Hepatocyte (in vitro differentiated cells): ENCODE data around the gene HECW1. TPM values are rescaled to one million over a fixed set of nuclear protein-coding genes. Genes with fewer than 3 reads are reported as not detected.

ENCODE experiments used
- DNase-seq: peaks from one replicate; pipeline ENCODE4 v3.0.0-alpha.2; 2016; ENCODE audit warnings: low spot score
- H2AFZ ChIP-seq: fragments of 200-600 bp; sonication (generic); 2 replicates; pipeline ENCODE4 v1.6.0; 2016; ENCODE audit warnings: antibody characterized with exemption, mild to moderate bottlenecking
- H3K27ac ChIP-seq: fragments of 200-600 bp; sonication (generic); 2 replicates; pipeline ENCODE4 v1.5.1; 2016; ENCODE audit warnings: mild to moderate bottlenecking
- H3K27me3 ChIP-seq: fragments of 200-600 bp; sonication (generic); 2 replicates; pipeline ENCODE4 v1.6.1; 2016
- H3K36me3 ChIP-seq: fragments of 200-600 bp; sonication (generic); replicated peaks from 2 replicates; pipeline ENCODE4 v1.5.1; 2016; ENCODE audit warnings: low read depth; ENCODE audit not compliant: insufficient read depth
- H3K4me1 ChIP-seq: fragments of 200-600 bp; sonication (generic); 2 replicates; pipeline ENCODE4 v1.5.1; 2016; ENCODE audit warnings: mild to moderate bottlenecking, moderate library complexity; ENCODE audit not compliant: insufficient read depth
- H3K4me2 ChIP-seq: fragments of 200-600 bp; sonication (generic); 2 replicates; pipeline ENCODE4 v1.6.0; 2016
- H3K4me3 ChIP-seq: fragments of 200-600 bp; sonication (generic); 2 replicates; pipeline ENCODE4 v1.5.1; 2016; ENCODE audit warnings: mild to moderate bottlenecking
- H3K79me2 ChIP-seq: fragments of 200-600 bp; sonication (generic); 2 replicates; pipeline ENCODE4 v1.6.0; 2017; ENCODE audit warnings: mild to moderate bottlenecking
- H3K9me2 ChIP-seq: fragments of 200-600 bp; sonication (generic); replicated peaks from 2 replicates; pipeline ENCODE4 v1.6.0; 2017; ENCODE audit warnings: mild to moderate bottlenecking; ENCODE audit not compliant: insufficient read depth
- H3K9me3 ChIP-seq: fragments of 200-600 bp; sonication (generic); 2 replicates; pipeline ENCODE4 v1.5.1; 2016; ENCODE audit warnings: low read depth, mild to moderate bottlenecking
- H4K20me1 ChIP-seq: fragments of 200-600 bp; sonication (generic); 2 replicates; pipeline ENCODE4 v1.6.0; 2016; ENCODE audit warnings: mild to moderate bottlenecking; ENCODE audit not compliant: insufficient read depth, poor library complexity, severe bottlenecking
- CTCF ChIP-seq: fragments of 200-600 bp; sonication (generic); IDR thresholded peaks from 2 replicates; pipeline ENCODE4 v1.5.1; 2016; ENCODE audit warnings: antibody characterized with exemption, mild to moderate bottlenecking; ENCODE audit not compliant: poor library complexity
- EZH2 ChIP-seq: fragments of 200-600 bp; sonication (generic); IDR thresholded peaks from 2 replicates; pipeline ENCODE4 v1.6.1; 2016; ENCODE audit warnings: antibody characterized with exemption, mild to moderate bottlenecking, borderline replicate concordance
- EZH2phosphoT487 ChIP-seq: fragments of 200-600 bp; sonication (generic); IDR thresholded peaks from one replicate; pipeline ENCODE4 v1.6.1; 2018; ENCODE audit warnings: antibody characterized with exemption, mild to moderate bottlenecking, low read depth, moderate library complexity; ENCODE audit not compliant: unreplicated experiment, severe bottlenecking
- WGBS: methylation state at CpG from one replicate; pipeline ENCODE4 v1.1.6; 2016; ENCODE audit warnings: low lambda C conversion rate; ENCODE audit errors: missing lambda C conversion rate; 5-methylcytosine and 5-hydroxymethylcytosine counted together
- polyA plus RNA-seq: library from polyadenylated mRNA; unstranded; fragments of >200 nt; fragmentation: Nextera tagmentation; extraction: Ambion mirVana; gene quantifications from 2 replicates; pipeline ENCODE4 v1.2.1, GENCODE V29; 2016
- total RNA-seq: library from RNA; depleted of rRNA; stranded (reverse); fragments of >200 nt; gene quantifications from 2 replicates; pipeline ENCODE4 v1.2.3, GENCODE V29; 2014

The HECW1 gene
- total and polyA plus RNA-seq, 2 experiments from 2014 or later, result 1.5 to 7.6 TPM

GRCh38 chr7:43314379-43315158, 202.1 kb downstream of the HECW1 start:
- TF ChIP-seq EZH2phosphoT487, result no peak
- no peak for TF ChIP-seq EZH2
- TF ChIP-seq CTCF, result no peak
- no peak for DNase-seq
- Histone ChIP-seq H3K9me3 (no peaks in the 10 kb centered on the region), H3K36me3 (no peaks in the 10 kb centered on the region), H3K27ac (no peak overlapping the region), H3K9me2 (no peaks in the 10 kb centered on the region), H3K79me2 (no peaks in the 10 kb centered on the region), H3K4me2 (no peak overlapping the region), H3K4me3 (no peak overlapping the region), H3K27me3 (no peaks in the 10 kb centered on the region), H2AFZ (no peak overlapping the region), H4K20me1 (no peaks in the 10 kb centered on the region), H3K4me1 (no peaks in the 10 kb centered on the region)
- 83% methylated on average over 7 of the region's 7 CpGs for WGBS

- Histone ChIP-seq H3K27me3 (no peaks in the 10 kb centered on the region), H3K4me3 (no peak overlapping the region), H3K4me1 (no peaks in the 10 kb centered on the region), H2AFZ (no peak overlapping the region), H4K20me1 (no peaks in the 10 kb centered on the region), H3K9me3 (no peaks in the 10 kb centered on the region), H3K27ac (no peak overlapping the region), H3K36me3 (no peaks in the 10 kb centered on the region), H3K4me2 (no peak overlapping the region), H3K9me2 (no peaks in the 10 kb centered on the region), H3K79me2 (no peaks in the 10 kb centered on the region)
- DNase-seq, result no peak
- WGBS, result 76% methylated on average over 6 of the region's 6 CpGs
- TF ChIP-seq EZH2 (no peak), EZH2phosphoT487 (no peak), CTCF (no peak)
Measured at GRCh38 chr7:43317075-43317474, 204.6 kb downstream of the HECW1 start.

- Histone ChIP-seq H3K4me1 (no peaks in the 10 kb centered on the region), H3K27ac (no peak overlapping the region), H3K4me3 (no peak overlapping the region), H3K9me2 (no peaks in the 10 kb centered on the region), H4K20me1 (no peaks in the 10 kb centered on the region), H3K9me3 (no peaks in the 10 kb centered on the region), H3K79me2 (no peaks in the 10 kb centered on the region), H3K36me3 (no peaks in the 10 kb centered on the region), H3K27me3 (no peaks in the 10 kb centered on the region), H2AFZ (no peak overlapping the region), H3K4me2 (no peak overlapping the region)
- TF ChIP-seq CTCF (no peak), EZH2phosphoT487 (no peak), EZH2 (no peak)
- DNase-seq, result no peak
- WGBS, result 79% methylated on average over 3 of the region's 3 CpGs
Measured at GRCh38 chr7:43318188-43318770, 205.8 kb downstream of the HECW1 start.
